Activated naive CD8-positive, alpha-beta T cell treated with anti-CD3 and anti-CD28 coated beads, Interleukin-2, amount 50 U/mL, for 16 hours (primary cell): Measurements from ENCODE around the gene NQO2.

Experiments
- DNase-seq: peaks from one replicate; pipeline ENCODE4 v3.0.0-alpha.2; 2020; ENCODE audit warnings: low read depth, low spot score

Gene NQO2

GRCh38 chr6:2999618-3000557 is at the start of gene NQO2:
NQO2 (plus strand) TSS chr6:2999894; CDS start chr6:3006553, 6,659 bp downstream.
- DNase-seq, result peak; percentile 74

GRCh38 chr6:2950713-2951112 is 49.0 kb upstream of the NQO2 start:
- no peak for DNase-seq

- no peak for DNase-seq
These were observed 48.0 kb upstream of the NQO2 start for GRCh38 chr6:2951728-2952127.

GRCh38 chr6:2952557-2953095 is 47.1 kb upstream of the NQO2 start:
- no peak for DNase-seq

GRCh38 chr6:2953098-2953497 is 46.6 kb upstream of the NQO2 start:
- DNase-seq, result no peak

GRCh38 chr6:2956930-2957685 is 42.6 kb upstream of the NQO2 start:
- DNase-seq, result no peak

GRCh38 chr6:2957696-2958330 is 41.9 kb upstream of the NQO2 start:
- no peak for DNase-seq

- DNase-seq, result no peak
These were observed 41.4 kb upstream of the NQO2 start for GRCh38 chr6:2958331-2958711.

- no peak for DNase-seq
These were observed 40.9 kb upstream of the NQO2 start for GRCh38 chr6:2958776-2959175.

GRCh38 chr6:2959909-2960719 is 39.6 kb upstream of the NQO2 start:
- DNase-seq, result no peak

GRCh38 chr6:2960935-2961334 is 38.8 kb upstream of the NQO2 start:
- no peak for DNase-seq

- DNase-seq, result no peak
These were observed 38.2 kb upstream of the NQO2 start for GRCh38 chr6:2961506-2961905.

- DNase-seq, result no peak
These were observed 37.7 kb upstream of the NQO2 start for GRCh38 chr6:2962004-2962403.

- DNase-seq, result no peak
These were observed 37.1 kb upstream of the NQO2 start for GRCh38 chr6:2962636-2963035.

GRCh38 chr6:2963756-2964155 is 35.9 kb upstream of the NQO2 start:
- DNase-seq, result no peak

- DNase-seq, result no peak
These were observed 34.7 kb upstream of the NQO2 start for GRCh38 chr6:2964793-2965505.

GRCh38 chr6:2966347-2966746 is 33.3 kb upstream of the NQO2 start:
- DNase-seq, result no peak

GRCh38 chr6:2967936-2968335 is 31.8 kb upstream of the NQO2 start:
- DNase-seq, result no peak

GRCh38 chr6:2968600-2969135 is 31.0 kb upstream of the NQO2 start:
- DNase-seq, result no peak

GRCh38 chr6:2969549-2969948 is 30.1 kb upstream of the NQO2 start:
- DNase-seq, result no peak
